SK-N-SH (cell line): ENCODE results near the gene CX3CR1. TPM values are rescaled to one million over a fixed set of nuclear protein-coding genes. Genes with fewer than 3 reads are reported as not detected.

Source experiments
- CTCF ChIA-PET: fragments of 300-600, 350-600 bp; formaldehyde crosslinking; extraction: SDS; loops from one replicate; lab custom pipeline; 2021; lab: Yijun Ruan, JAX
- POLR2A ChIA-PET: fragments of 350-600 bp; sonication (Branson Sonifier 250); formaldehyde crosslinking; extraction: SDS; loops from one replicate; lab custom pipeline; 2020; ENCODE audit warnings: antibody characterized with exemption, inconsistent platforms; lab: Yijun Ruan, JAX
- DNase-seq: peaks from one replicate; pipeline ENCODE4 v3.0.0; 2012
- H2AFZ ChIP-seq: fragments of 200-600 bp; sonication (generic); 2 replicates; pipeline ENCODE4 v1.8.1; 2016; ENCODE audit warnings: antibody characterized with exemption, mild to moderate bottlenecking, low read depth
- H3F3A ChIP-seq: fragments of 200-600 bp; sonication (generic); replicated peaks from 2 replicates; pipeline ENCODE3; 2016; ENCODE audit warnings: antibody characterized with exemption, mild to moderate bottlenecking; ENCODE audit not compliant: insufficient read depth
- H3K27ac ChIP-seq, 2 experiments: fragments of 200-500 bp in 1 of 2; fragments of 200-600 bp in 1 of 2; sonication (Bioruptor generic) in 1 of 2; sonication (generic), shearing (Covaris generic) in 1 of 2; 2 replicates each; pipeline versions ENCODE4 v1.5.1 to v1.6.1; 2014 to 2016; ENCODE audit warnings: low read depth in 2 of 2, inconsistent platforms in 1 of 2, low read length in 1 of 2, mild to moderate bottlenecking in 1 of 2, mixed read lengths in 1 of 2
- H3K27me3 ChIP-seq: fragments of 200-600 bp; sonication (generic), shearing (Covaris generic); 2 replicates; pipeline ENCODE4 v1.6.1; 2016; ENCODE audit warnings: mixed run types; ENCODE audit not compliant: insufficient read depth
- H3K36me3 ChIP-seq, 2 experiments: fragments of 200-500 bp in 1 of 2; fragments of 200-600 bp in 1 of 2; sonication (Bioruptor generic) in 1 of 2; sonication (generic) in 1 of 2; replicated peaks in 1 of 2; 2 replicates each; pipeline versions ENCODE3 to v1.5.1; 2014 to 2016; ENCODE audit warnings: low read length in 1 of 2, mild to moderate bottlenecking in 1 of 2; ENCODE audit not compliant: insufficient read depth in 2 of 2, control insufficient read depth in 1 of 2
- H3K4me1 ChIP-seq, 2 experiments: fragments of 200-500 bp in 1 of 2; fragments of 200-600 bp in 1 of 2; sonication (Bioruptor generic) in 1 of 2; sonication (generic), shearing (Covaris generic) in 1 of 2; 2 replicates each; pipeline versions ENCODE4 v1.5.1 to v1.6.1; 2014 to 2016; ENCODE audit warnings: low read depth in 1 of 2, low read length in 1 of 2, mixed run types in 1 of 2; ENCODE audit not compliant: insufficient read depth in 2 of 2, control insufficient read depth in 1 of 2
- H3K4me2 ChIP-seq: fragments of 200-600 bp; sonication (generic), shearing (Covaris generic); 2 replicates; pipeline ENCODE4 v1.6.1; 2017; ENCODE audit warnings: mixed run types
- H3K4me3 ChIP-seq, 2 experiments: fragments of 200-500 bp in 1 of 2; fragments of 200-600 bp in 1 of 2; sonication (Bioruptor generic) in 1 of 2; sonication (generic), shearing (Covaris generic) in 1 of 2; 2 replicates each; pipeline versions ENCODE4 v1.5.1 to v1.8.1; 2014 to 2016; ENCODE audit warnings: low read depth in 2 of 2, inconsistent platforms in 1 of 2, low read length in 1 of 2, mild to moderate bottlenecking in 1 of 2, mixed read lengths in 1 of 2, moderate library complexity in 1 of 2
- H3K79me2 ChIP-seq: fragments of 200-600 bp; sonication (generic); 2 replicates; pipeline ENCODE4 v1.8.1; 2017; ENCODE audit warnings: mild to moderate bottlenecking; ENCODE audit not compliant: insufficient read depth
- H3K9ac ChIP-seq: fragments of 200-600 bp; sonication (generic); 2 replicates; pipeline ENCODE4 v1.6.1; 2017; ENCODE audit warnings: mixed run types
- H3K9me2 ChIP-seq: fragments of 200-600 bp; sonication (generic); 2 replicates; pipeline ENCODE4 v1.6.1; 2017; ENCODE audit warnings: mixed run types
- H3K9me3 ChIP-seq: fragments of 200-600 bp; sonication (generic); 2 replicates; pipeline ENCODE4 v1.6.1; 2017; ENCODE audit warnings: mixed run types, mild to moderate bottlenecking, moderate library complexity
- H4K20me1 ChIP-seq: fragments of 200-600 bp; sonication (generic); 2 replicates; pipeline ENCODE4 v1.6.1; 2017; ENCODE audit warnings: mild to moderate bottlenecking, mixed run types; ENCODE audit not compliant: insufficient read depth
- CHD2 ChIP-seq: fragments of 150-350 bp; IDR thresholded peaks from 2 replicates; pipeline ENCODE4 v1.6.1; 2018; ENCODE audit warnings: low read length; ENCODE audit not compliant: partially characterized antibody
- EP300 ChIP-seq, 2 experiments: IDR thresholded peaks; 2 replicates each; pipeline versions ENCODE4 v1.4.0 to v1.6.1; 2012; ENCODE audit warnings: borderline replicate concordance in 1 of 2, low read depth in 1 of 2, low read length in 1 of 2
- FOSL2 ChIP-seq: IDR thresholded peaks from 2 replicates; pipeline ENCODE4 v1.4.0; 2012; ENCODE audit warnings: low read depth, mild to moderate bottlenecking, moderate library complexity, borderline replicate concordance
- GATA2 ChIP-seq: sonication (generic); formaldehyde crosslinking; IDR thresholded peaks from 2 replicates; pipeline ENCODE4 v1.5.0; 2020; ENCODE audit warnings: mild to moderate bottlenecking, missing genetic modification reagents
- MAX ChIP-seq: IDR thresholded peaks from 2 replicates; pipeline ENCODE4 v1.4.0; 2012; ENCODE audit warnings: low read depth
- NRF1 ChIP-seq: IDR thresholded peaks from 2 replicates; pipeline ENCODE4 v1.6.1; 2012; ENCODE audit warnings: low read depth, mild to moderate bottlenecking, low read length
- POLR2AphosphoS5 ChIP-seq: IDR thresholded peaks from 2 replicates; pipeline ENCODE4 v1.6.1; 2012; ENCODE audit warnings: low read depth, low read length
- RAD21 ChIP-seq: IDR thresholded peaks from 2 replicates; pipeline ENCODE4 v1.6.1; 2012; ENCODE audit warnings: mild to moderate bottlenecking, low read length
- RXRA ChIP-seq: IDR thresholded peaks from 2 replicates; pipeline ENCODE4 v1.4.0; 2012; ENCODE audit warnings: low read depth, mild to moderate bottlenecking, borderline replicate concordance
- TCF12 ChIP-seq: IDR thresholded peaks from 2 replicates; pipeline ENCODE4 v1.4.0; 2012
- USF2 ChIP-seq: fragments of 150-350 bp; IDR thresholded peaks from 2 replicates; pipeline ENCODE4 v1.6.1; 2017; ENCODE audit warnings: antibody characterized with exemption, low read length, low read depth, borderline replicate concordance
- WGBS: methylation state at CpG from one replicate; pipeline ENCODE4 v1.1.6; 2017; ENCODE audit warnings: low lambda C conversion rate; 5-methylcytosine and 5-hydroxymethylcytosine counted together
- polyA plus RNA-seq, 3 experiments: library from polyadenylated mRNA; depleted of rRNA; stranded (reverse); fragments of >200 nt; gene quantifications; 2 replicates each; pipeline ENCODE4 v1.2.3, GENCODE V29; 2012

The CX3CR1 gene
- polyA plus RNA-seq, 1 of the 3 experiments (the other 2 are of a cell fraction) = not detected

- TF ChIP-seq MAX = no peak
- no peak for TF ChIP-seq POLR2AphosphoS5
- ChIA-PET CTCF (interaction anchor here (0.6 to 2.9 kb wide), 3 partner anchors 11 to 410 kb away, joined by 3 to 6 read pairs (median 4); no protein-coding TSS in a partner anchor), POLR2A (no interaction called here)
- no peaks in the 10 kb centered on the region for H3K36me3 ChIP-seq
- DNase-seq = no peak
- H3K4me3 ChIP-seq = no peak overlapping the region
- H3K4me2 ChIP-seq = no peak overlapping the region
- no peaks in the 10 kb centered on the region for H3K79me2 ChIP-seq
- no peak overlapping the region for H3K27ac ChIP-seq
- H3K4me1 ChIP-seq = no peaks in the 10 kb centered on the region
- H3K27me3 ChIP-seq = no peaks in the 10 kb centered on the region
- H4K20me1 ChIP-seq = no peaks in the 10 kb centered on the region
- no peaks in the 10 kb centered on the region for H3K9me2 ChIP-seq
- H2AFZ ChIP-seq = no peak overlapping the region
- H3F3A ChIP-seq = no peaks in the 10 kb centered on the region
- no peaks in the 10 kb centered on the region; the same call in 1 of the 2 replicates for H3K9me3 ChIP-seq
- H3K9ac ChIP-seq = no peak overlapping the region
Measured at GRCh38 chr3:39299279-39299678, 19.4 kb upstream of the CX3CR1 start.

- Histone ChIP-seq H3K9ac (no peak overlapping the region), H4K20me1 (no peaks in the 10 kb centered on the region), H3K79me2 (no peaks in the 10 kb centered on the region), H3K27ac (no peak overlapping the region), H2AFZ (no peak overlapping the region), H3K4me3 (no peak overlapping the region), H3K36me3 (no peaks in the 10 kb centered on the region), H3K4me2 (no peak overlapping the region), H3F3A (no peaks in the 10 kb centered on the region), H3K9me2 (no peaks in the 10 kb centered on the region), H3K4me1 (no peaks in the 10 kb centered on the region), H3K9me3 (no peaks in the 10 kb centered on the region; the same call in 1 of the 2 replicates), H3K27me3 (no peaks in the 10 kb centered on the region)
- no peak for DNase-seq
- ChIA-PET CTCF (interaction anchor here (1.2 to 12.9 kb wide), 4 partner anchors 8 to 170 kb away, joined by 3 to 510 read pairs (median 11); partner anchors contain the start of gene XIRP1), POLR2A (no interaction called here)
- 20% methylated on average over 4 of the region's 4 CpGs for WGBS
- TF ChIP-seq CHD2 = no peak
- no peak for TF ChIP-seq TCF12
- no peak for TF ChIP-seq EP300 (IDR thresholded peaks at IDR 0.05; ENCODE audit: borderline replicate concordance in 1 of 2, low read depth in 1 of 2, low read length in 1 of 2)
- no peak for TF ChIP-seq MAX
- no peak for TF ChIP-seq NRF1
- no peak for TF ChIP-seq RAD21
- no peak for TF ChIP-seq GATA2 (CRISPR knock-in tag)
- no peak for TF ChIP-seq FOSL2
- TF ChIP-seq RXRA = no peak
- no peak for TF ChIP-seq USF2
Measured at GRCh38 chr3:39296197-39297077, 16.6 kb upstream of the CX3CR1 start.
